AG04450 (cell line): Measurements from ENCODE around the gene DSN1. TPM values are rescaled to one million over a fixed set of nuclear protein-coding genes. Genes with fewer than 3 reads are reported as not detected.

Source experiments
- CTCF ChIA-PET: fragments of 300-600, 350-600 bp; formaldehyde crosslinking; extraction: SDS; loops from one replicate; lab custom pipeline; 2022; ENCODE audit warnings: antibody characterized with exemption, inconsistent platforms; lab: Charles Lee
- POLR2A ChIA-PET: fragments of 350-600 bp; formaldehyde crosslinking; extraction: SDS; loops from one replicate; lab custom pipeline; 2021; ENCODE audit warnings: antibody characterized with exemption, inconsistent platforms; lab: Yijun Ruan, JAX
- DNase-seq: peaks from one replicate; pipeline ENCODE4 v3.0.0-alpha.2; 2011; ENCODE audit warnings: low read depth, low spot score
- H3K27ac ChIP-seq: one replicate; pipeline ENCODE4 v1.5.1; 2012; ENCODE audit warnings: low read depth, low read length, control low read depth
- H3K27me3 ChIP-seq: one replicate; pipeline ENCODE4 v1.6.0; 2012; ENCODE audit warnings: low read length; ENCODE audit not compliant: control insufficient read depth, insufficient read depth
- H3K4me3 ChIP-seq: 2 replicates; pipeline ENCODE4 v1.5.1; 2011; ENCODE audit warnings: mild to moderate bottlenecking, low read depth, low read length, control low read depth
- H3K9me3 ChIP-seq: 2 replicates; pipeline ENCODE4 v1.5.1; 2012; ENCODE audit warnings: low read length; ENCODE audit not compliant: control insufficient read depth, insufficient read depth
- polyA plus RNA-seq: library from polyadenylated mRNA; depleted of rRNA; stranded (reverse); fragments of >200 nt; gene quantifications from 2 replicates; pipeline ENCODE4 v1.2.3, GENCODE V29; 2011
- TF ChIP-seq, protein P1 (sequence below): IDR thresholded peaks from 2 replicates; pipeline ENCODE4 v1.5.1; 2011; ENCODE audit warnings: low read depth, low read length, control low read depth, inconsistent platforms

Gene DSN1
- polyA plus RNA-seq, 1 experiment = 8.7 TPM

DNA sequence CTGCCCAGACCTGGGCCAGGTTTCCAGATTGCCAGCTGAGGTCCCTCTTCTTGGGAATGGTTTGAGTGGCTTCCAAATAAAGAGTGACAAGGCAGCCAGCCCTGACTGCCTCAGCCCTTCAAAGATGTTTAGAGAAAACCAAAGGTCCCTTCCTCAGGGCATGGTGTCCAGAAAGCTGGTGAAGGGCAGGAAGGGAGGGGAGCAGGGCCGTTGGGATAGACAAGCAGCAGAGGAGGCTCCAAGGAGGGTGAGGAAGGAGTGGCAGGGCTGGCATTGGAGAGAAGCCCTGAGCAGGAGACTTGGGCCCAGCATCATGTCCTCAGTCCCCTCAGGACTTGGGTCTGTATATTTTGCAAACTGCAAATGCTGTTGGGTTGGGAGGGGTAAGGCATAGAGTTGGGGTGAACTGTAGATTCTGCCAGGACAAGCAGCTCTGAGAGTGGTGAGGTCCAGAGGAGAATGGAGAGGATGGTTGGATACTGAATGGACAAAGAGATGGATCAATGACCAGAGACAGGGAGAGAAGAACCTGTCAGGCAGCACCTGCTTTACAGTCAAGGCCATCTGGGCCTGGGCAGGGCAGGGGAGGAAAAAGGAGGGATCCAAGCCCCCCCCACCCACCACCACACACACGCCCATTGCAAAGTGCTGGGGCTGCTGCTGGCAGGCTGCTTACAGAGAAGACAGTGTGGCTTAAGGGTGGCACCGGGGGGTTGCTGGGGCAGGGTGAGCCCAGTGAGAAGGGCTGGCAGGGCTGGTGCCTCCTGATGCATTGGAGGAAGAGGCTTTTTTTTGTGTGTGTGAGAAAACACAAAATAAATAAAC lies 5.5 kb upstream of the DSN1 start:
- no peaks in the 10 kb centered on the region for H3K27me3 ChIP-seq
- POLR2A ChIA-PET = no interaction called here
- TF ChIP-seq, protein P1, sequence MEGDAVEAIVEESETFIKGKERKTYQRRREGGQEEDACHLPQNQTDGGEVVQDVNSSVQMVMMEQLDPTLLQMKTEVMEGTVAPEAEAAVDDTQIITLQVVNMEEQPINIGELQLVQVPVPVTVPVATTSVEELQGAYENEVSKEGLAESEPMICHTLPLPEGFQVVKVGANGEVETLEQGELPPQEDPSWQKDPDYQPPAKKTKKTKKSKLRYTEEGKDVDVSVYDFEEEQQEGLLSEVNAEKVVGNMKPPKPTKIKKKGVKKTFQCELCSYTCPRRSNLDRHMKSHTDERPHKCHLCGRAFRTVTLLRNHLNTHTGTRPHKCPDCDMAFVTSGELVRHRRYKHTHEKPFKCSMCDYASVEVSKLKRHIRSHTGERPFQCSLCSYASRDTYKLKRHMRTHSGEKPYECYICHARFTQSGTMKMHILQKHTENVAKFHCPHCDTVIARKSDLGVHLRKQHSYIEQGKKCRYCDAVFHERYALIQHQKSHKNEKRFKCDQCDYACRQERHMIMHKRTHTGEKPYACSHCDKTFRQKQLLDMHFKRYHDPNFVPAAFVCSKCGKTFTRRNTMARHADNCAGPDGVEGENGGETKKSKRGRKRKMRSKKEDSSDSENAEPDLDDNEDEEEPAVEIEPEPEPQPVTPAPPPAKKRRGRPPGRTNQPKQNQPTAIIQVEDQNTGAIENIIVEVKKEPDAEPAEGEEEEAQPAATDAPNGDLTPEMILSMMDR = no peak
- no peak overlapping the region for H3K4me3 ChIP-seq
- CTCF ChIA-PET = no interaction called here
- DNase-seq = no peak
- H3K27ac ChIP-seq = no peak overlapping the region
- H3K9me3 ChIP-seq = no peaks in the 10 kb centered on the region

DNA sequence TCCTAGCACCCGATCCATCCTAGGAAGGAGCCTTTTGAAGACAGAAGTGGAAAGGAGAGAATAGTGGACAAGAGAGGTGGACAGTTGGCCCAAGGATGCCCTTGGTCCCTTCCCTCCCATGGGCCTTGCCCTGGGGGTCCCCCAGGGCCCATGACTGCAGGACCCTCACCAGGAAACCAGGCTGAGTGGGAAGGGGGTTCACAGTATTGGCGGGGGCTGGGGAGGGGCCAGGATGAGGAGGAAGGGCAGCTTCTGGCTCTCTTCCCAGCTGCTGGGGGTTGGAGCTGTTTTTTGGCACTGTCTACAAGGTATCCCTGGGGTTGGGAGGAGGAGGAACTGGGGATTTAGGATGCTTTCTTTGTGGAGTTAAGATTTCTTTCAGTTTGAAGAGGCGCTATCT lies 4.0 kb upstream of the DSN1 start:
- no peak overlapping the region for H3K4me3 ChIP-seq
- no peak overlapping the region for H3K27ac ChIP-seq
- ChIA-PET CTCF (no interaction called here), POLR2A (no interaction called here)
- TF ChIP-seq, protein P1 = no peak
- H3K27me3 ChIP-seq = no peaks in the 10 kb centered on the region
- DNase-seq = no peak
- no peaks in the 10 kb centered on the region; the same call in 1 of the 2 replicates for H3K9me3 ChIP-seq

DNA sequence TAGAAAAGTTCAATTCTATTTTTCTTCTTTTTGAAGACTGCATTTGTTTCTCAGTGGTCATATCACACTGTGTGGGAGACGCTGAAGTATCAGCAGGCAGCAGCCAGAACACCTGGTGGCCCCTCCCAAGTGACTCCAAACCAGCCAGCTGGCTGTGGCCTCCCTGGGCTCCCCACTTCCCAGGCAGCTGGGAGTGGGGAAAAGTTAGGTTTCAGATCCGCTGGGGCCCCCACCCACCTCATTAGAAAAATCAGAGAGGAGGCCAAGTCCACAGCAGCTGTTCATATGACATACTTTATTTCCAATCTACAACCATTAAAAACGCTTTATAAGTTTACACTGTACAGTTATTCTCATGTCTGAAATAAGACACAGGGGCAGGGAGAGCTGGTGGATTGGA lies 3.6 kb upstream of the DSN1 start:
- ChIA-PET CTCF (no interaction called here), POLR2A (no interaction called here)
- no peak for DNase-seq
- H3K9me3 ChIP-seq = no peaks in the 10 kb centered on the region; the same call in 1 of the 2 replicates
- H3K4me3 ChIP-seq = no peak overlapping the region
- H3K27me3 ChIP-seq = no peaks in the 10 kb centered on the region
- TF ChIP-seq, protein P1 = no peak
- no peak overlapping the region for H3K27ac ChIP-seq

DNA sequence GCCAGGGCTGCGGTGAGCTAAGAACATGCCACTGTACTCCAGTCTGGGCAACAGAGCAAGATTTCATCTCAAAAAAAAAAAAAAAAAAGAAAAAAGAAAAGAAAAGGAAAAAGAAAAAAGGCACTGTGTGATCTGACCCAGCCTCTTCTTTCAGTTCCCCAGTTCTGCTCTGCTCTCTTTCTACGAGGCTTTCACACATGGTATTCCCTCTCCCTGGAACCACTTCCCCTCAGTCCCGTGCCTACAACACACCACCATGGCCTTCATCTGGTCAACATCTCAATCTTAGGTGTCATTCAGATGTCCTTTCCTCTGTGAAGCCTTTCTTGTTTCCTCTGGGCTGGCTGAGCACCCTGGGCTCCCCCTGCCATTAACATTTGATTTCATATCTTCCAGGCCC lies 2.3 kb upstream of the DSN1 start:
- no peaks in the 10 kb centered on the region; the same call in 1 of the 2 replicates for H3K9me3 ChIP-seq
- CTCF ChIA-PET = no interaction called here
- TF ChIP-seq, protein P1 = no peak
- POLR2A ChIA-PET = interaction anchor here (0.7 kb wide), 1 partner anchor 87 kb away, joined by 4 read pairs; no protein-coding TSS in a partner anchor
- no peak overlapping the region for H3K4me3 ChIP-seq
- no peak overlapping the region for H3K27ac ChIP-seq
- no peaks in the 10 kb centered on the region for H3K27me3 ChIP-seq
- DNase-seq = no peak

DNA sequence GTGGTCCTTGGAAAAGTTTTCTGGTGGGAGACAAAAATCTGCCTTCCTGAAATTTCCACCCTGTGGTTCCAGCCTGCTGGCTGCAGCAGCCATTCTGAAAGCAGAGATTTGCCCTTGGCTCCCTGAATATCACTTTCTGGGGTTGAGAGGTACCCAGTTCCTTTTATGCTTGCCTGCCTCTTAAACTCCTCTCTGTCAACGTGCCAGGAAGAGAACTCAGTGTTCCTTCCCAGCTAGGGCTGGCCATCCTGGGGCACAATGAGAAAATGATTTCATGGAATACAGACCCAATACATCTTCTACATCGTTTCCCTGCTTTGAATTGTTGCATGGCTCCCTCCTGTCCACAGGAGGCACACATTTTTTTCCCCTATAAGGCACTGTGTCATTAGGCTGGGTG lies 1.6 kb upstream of the DSN1 start:
- no peak overlapping the region for H3K27ac ChIP-seq
- CTCF ChIA-PET = interaction anchor here (0.9 to 1.9 kb wide), 5 partner anchors 12 to 572 kb away, joined by 3 to 15 read pairs (median 5); no protein-coding TSS in a partner anchor
- POLR2A ChIA-PET = interaction anchor here (2.8 kb wide), 1 partner anchor 87 kb away, joined by 13 read pairs; a partner anchor contains a TSS

More for the DNA sequence above, 1.6 kb upstream of the DSN1 start:
- DNase-seq = no peak
- H3K27me3 ChIP-seq = no peaks in the 10 kb centered on the region
- no peak overlapping the region for H3K4me3 ChIP-seq
- TF ChIP-seq, protein P1 = no peak
- no peaks in the 10 kb centered on the region; the same call in 1 of the 2 replicates for H3K9me3 ChIP-seq
